GM23338 (cell line): ENCODE data around the gene NELFB. TPM values are rescaled to one million over a fixed set of nuclear protein-coding genes. Genes with fewer than 3 reads are reported as not detected.
A peak's percentile ranks its signal among the peaks of the same experiment; 100 is the strongest.

Experiments used
- ATAC-seq: fragments of 200-7000 bp; cut with Tn5 transposase; 3 replicates; pipeline ENCODE4 v1.9.1; 2020
- DNase-seq: peaks from one replicate; pipeline ENCODE4 v3.0.0-alpha.2; 2015; ENCODE audit warnings: low spot score
- H2AFZ ChIP-seq: fragments of 200-600 bp; sonication (generic); 2 replicates; pipeline ENCODE4 v1.8.0; 2016; ENCODE audit warnings: antibody characterized with exemption, mild to moderate bottlenecking, moderate library complexity
- H3F3A ChIP-seq: fragments of 200-600 bp; sonication (generic); replicated peaks from 2 replicates; pipeline ENCODE4 v1.8.0; 2017; ENCODE audit warnings: antibody characterized with exemption, mixed run types, low read depth
- H3K27ac ChIP-seq: fragments of 200-600 bp; sonication (generic); 2 replicates; pipeline ENCODE4 v1.6.1; 2016; ENCODE audit warnings: low read depth
- H3K27me3 ChIP-seq: fragments of 200-600 bp; sonication (generic); 2 replicates; pipeline ENCODE4 v1.8.0; 2016; ENCODE audit warnings: mild to moderate bottlenecking, mixed run types, moderate library complexity; ENCODE audit not compliant: insufficient read depth
- H3K36me3 ChIP-seq: fragments of 200-600 bp; sonication (generic); 2 replicates; pipeline ENCODE4 v1.8.0; 2016; ENCODE audit warnings: mild to moderate bottlenecking; ENCODE audit not compliant: insufficient read depth
- H3K4me1 ChIP-seq: fragments of 200-600 bp; sonication (generic); 2 replicates; pipeline ENCODE4 v1.8.0; 2016; ENCODE audit warnings: mild to moderate bottlenecking, moderate library complexity; ENCODE audit not compliant: insufficient read depth
- H3K4me2 ChIP-seq: fragments of 200-600 bp; sonication (generic); 2 replicates; pipeline ENCODE4 v1.7.1; 2017; ENCODE audit warnings: mixed run types
- H3K4me3 ChIP-seq: fragments of 200-600 bp; sonication (generic); 2 replicates; pipeline ENCODE4 v1.6.1; 2016; ENCODE audit warnings: mixed run types
- H3K79me2 ChIP-seq: fragments of 200-600 bp; sonication (generic); replicated peaks from 2 replicates; pipeline ENCODE4 v1.8.0; 2017; ENCODE audit warnings: mild to moderate bottlenecking; ENCODE audit not compliant: insufficient read depth
- H3K9me2 ChIP-seq: fragments of 200-600 bp; sonication (generic); 2 replicates; pipeline ENCODE4 v1.8.0; 2017; ENCODE audit not compliant: insufficient read depth
- H4K20me1 ChIP-seq: fragments of 200-600 bp; sonication (generic); replicated peaks from 2 replicates; pipeline ENCODE4 v1.8.0; 2017; ENCODE audit warnings: mild to moderate bottlenecking; ENCODE audit not compliant: insufficient read depth
- H3K27ac Mint-ChIP-seq: 2 replicates; pipeline ENCODE4 v1.8.0; 2020; ENCODE audit warnings: inconsistent platforms, mild to moderate bottlenecking, moderate library complexity, mixed read lengths
- H3K27me3 Mint-ChIP-seq: 3 replicates; pipeline ENCODE4 v1.8.0; 2022; ENCODE audit warnings: low read depth, mild to moderate bottlenecking, moderate library complexity, mixed read lengths, inconsistent platforms; ENCODE audit not compliant: insufficient read depth, poor library complexity
- H3K36me3 Mint-ChIP-seq: 3 replicates; pipeline ENCODE4 v1.8.0; 2021; ENCODE audit warnings: low read depth, mild to moderate bottlenecking, inconsistent platforms, moderate library complexity, mixed read lengths
- H3K4me1 Mint-ChIP-seq: 3 replicates; pipeline ENCODE4 v1.8.0; 2020; ENCODE audit warnings: mild to moderate bottlenecking, inconsistent platforms, mixed read lengths
- H3K4me3 Mint-ChIP-seq: 3 replicates; pipeline ENCODE4 v1.8.0; 2021; ENCODE audit warnings: moderate library complexity, mild to moderate bottlenecking, inconsistent platforms, mixed read lengths
- H3K9me3 Mint-ChIP-seq: 3 replicates; pipeline ENCODE4 v1.8.0; 2020; ENCODE audit warnings: moderate library complexity, mild to moderate bottlenecking, inconsistent platforms, mixed read lengths
- CREB1 ChIP-seq: fragments of 250-450 bp; sonication (Bioruptor Pico); IDR thresholded peaks from 2 replicates; pipeline ENCODE4 v1.5.0; 2020; ENCODE audit warnings: low read depth, mild to moderate bottlenecking, moderate library complexity
- EZH2 ChIP-seq: fragments of 200-600 bp; sonication (generic); IDR thresholded peaks from one replicate; pipeline ENCODE4 v1.8.0; 2017; ENCODE audit warnings: antibody characterized with exemption, mild to moderate bottlenecking, low read depth; ENCODE audit not compliant: unreplicated experiment
- EZH2phosphoT487 ChIP-seq: fragments of 200-600 bp; sonication (generic); IDR thresholded peaks from one replicate; pipeline ENCODE4 v1.8.1; 2018; ENCODE audit warnings: antibody characterized with exemption; ENCODE audit not compliant: unreplicated experiment
- NANOG ChIP-seq: IDR thresholded peaks from 2 replicates; pipeline ENCODE4 v1.6.1; 2016; ENCODE audit warnings: antibody characterized with exemption, borderline replicate concordance
- polyA plus RNA-seq: library from polyadenylated mRNA; unstranded; fragments of >200 nt; fragmentation: Nextera tagmentation; extraction: Ambion mirVana; gene quantifications from 2 replicates; pipeline ENCODE4 v1.2.1, GENCODE V29; 2016
- total RNA-seq: library from RNA; depleted of rRNA; stranded (reverse); fragments of >200 nt; shearing (Covaris generic); gene quantifications from 2 replicates; pipeline ENCODE4 v1.2.3, GENCODE V29; 2014
- TF ChIP-seq, protein P1 (sequence below): fragments of 250-450 bp; sonication (Bioruptor Pico); IDR thresholded peaks from 2 replicates; pipeline ENCODE4 v1.5.0; 2020; ENCODE audit warnings: mild to moderate bottlenecking, moderate library complexity

The NELFB gene
- total and polyA plus RNA-seq, 2 experiments from 2014 or later: 30.0 to 97.3 TPM

DNA sequence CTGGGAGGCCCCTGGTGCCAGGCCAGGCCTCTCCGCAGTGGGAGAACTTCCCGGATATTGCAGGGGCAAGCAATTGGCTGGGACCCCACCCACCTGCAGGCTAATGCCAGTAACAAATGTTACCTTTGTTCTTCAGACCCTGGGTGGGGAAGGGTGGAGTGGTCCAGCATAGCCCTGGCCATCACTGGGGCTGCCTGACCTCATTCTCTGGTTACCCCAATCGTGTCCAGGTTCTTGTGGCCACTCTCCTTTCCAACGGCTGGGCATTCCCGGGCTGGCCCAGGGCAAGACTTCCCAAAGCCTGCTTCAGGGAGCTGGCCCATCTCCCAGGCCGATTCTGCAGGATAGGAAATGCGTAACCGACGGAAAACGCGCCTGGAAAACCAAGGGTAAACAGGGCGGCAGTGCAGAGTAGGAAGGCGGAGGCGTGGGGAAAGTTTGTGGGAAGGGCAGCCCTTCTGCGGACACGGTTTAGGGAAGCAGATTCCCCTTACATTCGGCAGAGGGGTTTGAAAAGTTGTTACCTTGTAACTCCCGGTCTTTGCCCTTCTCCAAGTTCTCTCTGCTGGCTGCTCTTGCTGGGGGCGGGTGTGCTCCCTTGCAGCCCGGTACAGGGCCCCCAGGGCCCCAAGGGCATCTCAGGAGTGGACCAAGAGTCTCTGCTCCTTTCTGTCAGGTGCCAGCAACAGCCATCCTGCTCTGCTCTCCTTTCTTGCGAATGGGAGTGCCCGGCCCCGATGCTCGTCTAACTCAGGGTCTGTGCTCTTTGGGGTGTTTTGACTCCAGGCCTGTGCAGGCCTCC lies 43.5 kb downstream of the NELFB start:
- Mint-ChIP-seq H3K27me3 (peaks cover 37% of the 10 kb centered on the region), H3K9me3 (peaks cover 9% of the 10 kb centered on the region), H3K27ac (no peak overlapping the region), H3K4me1 (peaks cover 38% of the 10 kb centered on the region), H3K36me3 (peaks cover 4% of the 10 kb centered on the region; the same call in 2 of the 3 replicates), H3K4me3 (peak overlapping the region; percentile 69)
- DNase-seq (no peak), ATAC-seq (no peak)
- Histone ChIP-seq H3K79me2 (peaks cover 3% of the 10 kb centered on the region; the same call in 1 of the 2 replicates), H4K20me1 (peaks cover 11% of the 10 kb centered on the region), H3K27me3 (peaks cover 39% of the 10 kb centered on the region), H3K36me3 (no peaks in the 10 kb centered on the region), H3K27ac (peak overlapping the region; percentile 84; the same call in 1 of the 2 replicates), H3K4me3 (peak overlapping the region; percentile 94), H3K4me2 (peak overlapping the region; percentile 96), H3K4me1 (peaks cover 40% of the 10 kb centered on the region), H3K9me2 (no peaks in the 10 kb centered on the region), H2AFZ (no peak overlapping the region), H3F3A (peaks cover 31% of the 10 kb centered on the region)
- TF ChIP-seq, protein P1, sequence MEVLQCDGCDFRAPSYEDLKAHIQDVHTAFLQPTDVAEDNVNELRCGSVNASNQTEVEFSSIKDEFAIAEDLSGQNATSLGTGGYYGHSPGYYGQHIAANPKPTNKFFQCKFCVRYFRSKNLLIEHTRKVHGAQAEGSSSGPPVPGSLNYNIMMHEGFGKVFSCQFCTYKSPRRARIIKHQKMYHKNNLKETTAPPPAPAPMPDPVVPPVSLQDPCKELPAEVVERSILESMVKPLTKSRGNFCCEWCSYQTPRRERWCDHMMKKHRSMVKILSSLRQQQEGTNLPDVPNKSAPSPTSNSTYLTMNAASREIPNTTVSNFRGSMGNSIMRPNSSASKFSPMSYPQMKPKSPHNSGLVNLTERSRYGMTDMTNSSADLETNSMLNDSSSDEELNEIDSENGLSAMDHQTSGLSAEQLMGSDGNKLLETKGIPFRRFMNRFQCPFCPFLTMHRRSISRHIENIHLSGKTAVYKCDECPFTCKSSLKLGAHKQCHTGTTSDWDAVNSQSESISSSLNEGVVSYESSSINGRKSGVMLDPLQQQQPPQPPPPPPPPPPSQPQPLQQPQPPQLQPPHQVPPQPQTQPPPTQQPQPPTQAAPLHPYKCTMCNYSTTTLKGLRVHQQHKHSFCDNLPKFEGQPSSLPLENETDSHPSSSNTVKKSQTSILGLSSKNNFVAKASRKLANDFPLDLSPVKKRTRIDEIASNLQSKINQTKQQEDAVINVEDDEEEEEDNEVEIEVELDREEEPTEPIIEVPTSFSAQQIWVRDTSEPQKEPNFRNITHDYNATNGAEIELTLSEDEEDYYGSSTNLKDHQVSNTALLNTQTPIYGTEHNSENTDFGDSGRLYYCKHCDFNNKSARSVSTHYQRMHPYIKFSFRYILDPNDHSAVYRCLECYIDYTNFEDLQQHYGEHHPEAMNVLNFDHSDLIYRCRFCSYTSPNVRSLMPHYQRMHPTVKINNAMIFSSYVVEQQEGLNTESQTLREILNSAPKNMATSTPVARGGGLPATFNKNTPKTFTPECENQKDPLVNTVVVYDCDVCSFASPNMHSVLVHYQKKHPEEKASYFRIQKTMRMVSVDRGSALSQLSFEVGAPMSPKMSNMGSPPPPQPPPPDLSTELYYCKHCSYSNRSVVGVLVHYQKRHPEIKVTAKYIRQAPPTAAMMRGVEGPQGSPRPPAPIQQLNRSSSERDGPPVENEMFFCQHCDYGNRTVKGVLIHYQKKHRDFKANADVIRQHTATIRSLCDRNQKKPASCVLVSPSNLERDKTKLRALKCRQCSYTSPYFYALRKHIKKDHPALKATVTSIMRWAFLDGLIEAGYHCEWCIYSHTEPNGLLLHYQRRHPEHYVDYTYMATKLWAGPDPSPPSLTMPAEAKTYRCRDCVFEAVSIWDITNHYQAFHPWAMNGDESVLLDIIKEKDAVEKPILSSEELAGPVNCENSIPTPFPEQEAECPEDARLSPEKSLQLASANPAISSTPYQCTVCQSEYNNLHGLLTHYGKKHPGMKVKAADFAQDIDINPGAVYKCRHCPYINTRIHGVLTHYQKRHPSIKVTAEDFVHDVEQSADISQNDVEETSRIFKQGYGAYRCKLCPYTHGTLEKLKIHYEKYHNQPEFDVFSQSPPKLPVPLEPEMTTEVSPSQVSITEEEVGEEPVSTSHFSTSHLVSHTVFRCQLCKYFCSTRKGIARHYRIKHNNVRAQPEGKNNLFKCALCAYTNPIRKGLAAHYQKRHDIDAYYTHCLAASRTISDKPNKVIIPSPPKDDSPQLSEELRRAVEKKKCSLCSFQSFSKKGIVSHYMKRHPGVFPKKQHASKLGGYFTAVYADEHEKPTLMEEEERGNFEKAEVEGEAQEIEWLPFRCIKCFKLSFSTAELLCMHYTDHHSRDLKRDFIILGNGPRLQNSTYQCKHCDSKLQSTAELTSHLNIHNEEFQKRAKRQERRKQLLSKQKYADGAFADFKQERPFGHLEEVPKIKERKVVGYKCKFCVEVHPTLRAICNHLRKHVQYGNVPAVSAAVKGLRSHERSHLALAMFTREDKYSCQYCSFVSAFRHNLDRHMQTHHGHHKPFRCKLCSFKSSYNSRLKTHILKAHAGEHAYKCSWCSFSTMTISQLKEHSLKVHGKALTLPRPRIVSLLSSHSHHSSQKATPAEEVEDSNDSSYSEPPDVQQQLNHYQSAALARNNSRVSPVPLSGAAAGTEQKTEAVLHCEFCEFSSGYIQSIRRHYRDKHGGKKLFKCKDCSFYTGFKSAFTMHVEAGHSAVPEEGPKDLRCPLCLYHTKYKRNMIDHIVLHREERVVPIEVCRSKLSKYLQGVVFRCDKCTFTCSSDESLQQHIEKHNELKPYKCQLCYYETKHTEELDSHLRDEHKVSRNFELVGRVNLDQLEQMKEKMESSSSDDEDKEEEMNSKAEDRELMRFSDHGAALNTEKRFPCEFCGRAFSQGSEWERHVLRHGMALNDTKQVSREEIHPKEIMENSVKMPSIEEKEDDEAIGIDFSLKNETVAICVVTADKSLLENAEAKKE: no peak
- TF ChIP-seq NANOG (no peak), EZH2phosphoT487 (no peak), CREB1 (CRISPR knock-in tag) (no peak), EZH2 (no peak)
